AG08395 (cell line): ENCODE results near the gene RAD1.
A peak's percentile ranks its signal among the peaks of the same experiment; 100 is the strongest.
"Not testable (repeated sequence)": the region's sequence is repeated elsewhere in the genome, so short reads cannot be mapped to it uniquely, and the experiment has no call there.

Experiments used
- DNase-seq: peaks from one replicate; pipeline ENCODE4 v3.0.0; 2012; ENCODE audit warnings: mixed read lengths, low spot score

Gene RAD1

GRCh38 chr5:34915139-34915855 lies at the start of gene RAD1, which contains the start of gene BRIX1:
TSS of gene RAD1 (minus strand) at chr5:34915504. CDS start at chr5:34914892, 612 bp downstream.
TSS of gene BRIX1 (plus strand) at chr5:34915711. CDS start at chr5:34915739, 28 bp downstream.
- peak; percentile 93 for DNase-seq

- peak; percentile 35 for DNase-seq
Observed at GRCh38 chr5:34959323-34959722, 44.0 kb upstream of the RAD1 start.

- peak; percentile 67 for DNase-seq
Observed at GRCh38 chr5:34957857-34958690, 42.8 kb upstream of the RAD1 start.

- DNase-seq, result peak; percentile 10
Observed at GRCh38 chr5:34957321-34957720, 42.0 kb upstream of the RAD1 start.

- no peak for DNase-seq
Observed at GRCh38 chr5:34944460-34945047, 29.2 kb upstream of the RAD1 start.

- DNase-seq, result no peak
Observed at GRCh38 chr5:34944044-34944443, 28.7 kb upstream of the RAD1 start.

- no peak for DNase-seq
Observed at GRCh38 chr5:34941936-34942335, 26.6 kb upstream of the RAD1 start.

GRCh38 chr5:34932947-34933346 lies 17.6 kb upstream of the RAD1 start:
- DNase-seq, result no peak

- DNase-seq, result no peak
Observed at GRCh38 chr5:34930870-34931269, 15.6 kb upstream of the RAD1 start.

- DNase-seq, result no peak
Observed at GRCh38 chr5:34930462-34930844, 15.1 kb upstream of the RAD1 start.

GRCh38 chr5:34929720-34930461 lies 14.6 kb upstream of the RAD1 start:
- peak; percentile 77 for DNase-seq

GRCh38 chr5:34929134-34929719 lies 13.9 kb upstream of the RAD1 start, which contains the start of gene DNAJC21:
TSS of gene DNAJC21 (plus strand) at chr5:34929559. CDS start at chr5:34929820, 261 bp downstream.
- peak; percentile 99 for DNase-seq

GRCh38 chr5:34928267-34928666 lies 13.0 kb upstream of the RAD1 start:
- DNase-seq, result no peak

- DNase-seq, result no peak
Observed at GRCh38 chr5:34927785-34928184, 12.5 kb upstream of the RAD1 start.

GRCh38 chr5:34926318-34926888 lies 11.1 kb upstream of the RAD1 start:
- no peak for DNase-seq

- no peak for DNase-seq
Observed at GRCh38 chr5:34924462-34924765, 9.1 kb upstream of the RAD1 start.

GRCh38 chr5:34923694-34924461 lies 8.6 kb upstream of the RAD1 start:
- DNase-seq, result peak; percentile 67

GRCh38 chr5:34923256-34923655 lies 8.0 kb upstream of the RAD1 start:
- DNase-seq, result not testable (repeated sequence)

GRCh38 chr5:34919077-34919476 lies 3.8 kb upstream of the RAD1 start:
- no peak for DNase-seq

- DNase-seq, result no peak
Observed at GRCh38 chr5:34918025-34918424, 2.7 kb upstream of the RAD1 start.

- no peak for DNase-seq
Observed at GRCh38 chr5:34916518-34916917, 1.2 kb upstream of the RAD1 start.
